GM18907 (cell line): Measurements from ENCODE around the gene PSMB11.
"Not testable (repeated sequence)": the region's sequence is repeated elsewhere in the genome, so short reads cannot be mapped to it uniquely, and the experiment has no call there.

ENCODE experiments used
- ATAC-seq: cut with Tn5 transposase; IDR thresholded peaks from one replicate; pipeline ENCODE4 v1.9.1; 2021; ENCODE audit warnings: mild to moderate bottlenecking, moderate library complexity; ENCODE audit not compliant: unreplicated experiment

PSMB11 gene

GRCh38 chr14:23013749-23014054, 28.3 kb upstream of the PSMB11 start:
- not testable (repeated sequence) for ATAC-seq

- no peak for ATAC-seq
These were observed 26.4 kb upstream of the PSMB11 start for GRCh38 chr14:23015618-23016017.

- no peak for ATAC-seq
These were observed 24.9 kb upstream of the PSMB11 start for GRCh38 chr14:23017091-23017490.

GRCh38 chr14:23018107-23018506, 23.9 kb upstream of the PSMB11 start:
- ATAC-seq = no peak

GRCh38 chr14:23020143-23021128, 21.6 kb upstream of the PSMB11 start:
- no peak for ATAC-seq

- no peak for ATAC-seq
These were observed 20.6 kb upstream of the PSMB11 start for GRCh38 chr14:23021434-23021833.

GRCh38 chr14:23021889-23022442, 20.0 kb upstream of the PSMB11 start:
- no peak for ATAC-seq

GRCh38 chr14:23023022-23023794, 18.8 kb upstream of the PSMB11 start:
- no peak for ATAC-seq

- ATAC-seq = no peak
These were observed 18.2 kb upstream of the PSMB11 start for GRCh38 chr14:23023795-23024152.

- ATAC-seq = no peak
These were observed 17.4 kb upstream of the PSMB11 start for GRCh38 chr14:23024612-23025075.

GRCh38 chr14:23025151-23025814, 16.7 kb upstream of the PSMB11 start:
- no peak for ATAC-seq

GRCh38 chr14:23028799-23029198, 13.2 kb upstream of the PSMB11 start:
- ATAC-seq = no peak

GRCh38 chr14:23030936-23031335, 11.1 kb upstream of the PSMB11 start:
- ATAC-seq = no peak

GRCh38 chr14:23033251-23033727, 8.7 kb upstream of the PSMB11 start:
- ATAC-seq = no peak

- no peak for ATAC-seq
These were observed 8.1 kb upstream of the PSMB11 start for GRCh38 chr14:23033801-23034497.

- ATAC-seq = peak; percentile 92
These were observed 7.3 kb upstream of the PSMB11 start, which contains the start of gene PSMB5 for GRCh38 chr14:23034498-23035302. TSS of gene PSMB5 (minus strand) at chr14:23034900. CDS start at chr14:23034881, 19 bp downstream.

- no peak for ATAC-seq
These were observed 6.5 kb upstream of the PSMB11 start for GRCh38 chr14:23035303-23036144.

- no peak for ATAC-seq
These were observed 1.9 kb upstream of the PSMB11 start for GRCh38 chr14:23040100-23040499.
